HepG2 (cell line): ENCODE results near the gene AMZ1. TPM values are rescaled to one million over a fixed set of nuclear protein-coding genes. Genes with fewer than 3 reads are reported as not detected.

Source experiments
- CENPT ChIP-seq: sonication (generic); formaldehyde crosslinking; IDR thresholded peaks from 2 replicates; pipeline ENCODE4 v1.8.0; 2022; ENCODE audit warnings: low read depth, mild to moderate bottlenecking, moderate library complexity, missing genetic modification reagents
- FOXJ3 ChIP-seq: sonication (generic); formaldehyde crosslinking; IDR thresholded peaks from 2 replicates; pipeline ENCODE4 v1.4.0; 2020; ENCODE audit warnings: missing genetic modification reagents, mild to moderate bottlenecking, borderline replicate concordance
- HMG20B ChIP-seq: conservative IDR thresholded peaks from 2 replicates; pipeline ENCODE4 v1.6.1; 2016; ENCODE audit warnings: missing genetic modification reagents, missing compliant biosample characterization
- KLF13 ChIP-seq: sonication (generic); formaldehyde crosslinking; IDR thresholded peaks from 2 replicates; pipeline ENCODE4 v1.4.0; 2020; ENCODE audit warnings: mild to moderate bottlenecking, missing genetic modification reagents
- NBN ChIP-seq: fragments of 450-650 bp; conservative IDR thresholded peaks from 2 replicates; pipeline ENCODE4 v1.6.1; 2017
- POLR2AphosphoS2 ChIP-seq: IDR thresholded peaks from 2 replicates; pipeline ENCODE4 v1.6.1; 2011; ENCODE audit warnings: low read depth, low read length, improper control_type of control experiment
- SPEN ChIP-seq: sonication (generic); formaldehyde crosslinking; IDR thresholded peaks from 2 replicates; pipeline ENCODE4 v1.5.1; 2020; ENCODE audit warnings: low read depth, mild to moderate bottlenecking, missing genetic modification reagents
- ZNF142 ChIP-seq: sonication (generic); formaldehyde crosslinking; IDR thresholded peaks from 2 replicates; pipeline ENCODE4 v1.4.0; 2020; ENCODE audit warnings: missing genetic modification reagents
- ZNF292 ChIP-seq: sonication (generic); formaldehyde crosslinking; IDR thresholded peaks from 2 replicates; pipeline ENCODE4 v1.8.1; 2022; ENCODE audit warnings: mild to moderate bottlenecking, low read depth, missing genetic modification reagents, borderline replicate concordance
- ZNF350 ChIP-seq: sonication (generic); formaldehyde crosslinking; IDR thresholded peaks from 2 replicates; pipeline ENCODE4 v1.4.0; 2020; ENCODE audit warnings: mild to moderate bottlenecking, low read depth, missing genetic modification reagents, borderline replicate concordance
- ZSCAN20 ChIP-seq: sonication (generic); formaldehyde crosslinking; IDR thresholded peaks from 2 replicates; pipeline ENCODE4 v1.4.0; 2020; ENCODE audit warnings: missing genetic modification reagents, mild to moderate bottlenecking, borderline replicate concordance
- polyA plus RNA-seq, 8 experiments: library from polyadenylated mRNA; depleted of rRNA in 3 of 8; stranded (reverse) in 7 of 8; unstranded in 1 of 8; fragments of >200 nt; fragmentation: Illumina TruSeq in 4 of 8; extraction: Trizol in 4 of 8; gene quantifications; 2 replicates each; pipeline versions ENCODE4 v1.2.1 to v1.2.3, GENCODE V29; 2011 to 2016; ENCODE audit warnings: low read depth in 4 of 8, missing spikeins in 1 of 8, mixed read lengths in 1 of 8; ENCODE audit not compliant: insufficient read depth in 1 of 8
- total RNA-seq, 5 experiments: library from RNA; depleted of rRNA; stranded (reverse); fragments of >200 nt; fragmentation: Illumina TruSeq; extraction: Trizol; gene quantifications; 2 replicates each; pipeline ENCODE4 v1.2.3, GENCODE V29; 2016; ENCODE audit warnings: low read depth in 1 of 5
- TF ChIP-seq, protein P1 (sequence below): IDR thresholded peaks from 2 replicates; pipeline ENCODE4 v1.6.1; 2016; ENCODE audit warnings: control low read depth
- TF ChIP-seq, protein P2 (sequence below): sonication (generic); formaldehyde crosslinking; IDR thresholded peaks from 2 replicates; pipeline ENCODE4 v1.5.0; 2020; ENCODE audit warnings: missing genetic modification reagents
- TF ChIP-seq, protein P3 (sequence below): sonication (generic); formaldehyde crosslinking; IDR thresholded peaks from 2 replicates; pipeline ENCODE4 v1.5.0; 2020; ENCODE audit warnings: missing genetic modification reagents
- TF ChIP-seq, protein P4 (sequence below): sonication (generic); formaldehyde crosslinking; IDR thresholded peaks from 2 replicates; pipeline ENCODE4 v1.4.0; 2020; ENCODE audit warnings: missing genetic modification reagents, low read depth, mild to moderate bottlenecking, borderline replicate concordance
- TF ChIP-seq, protein P5 (sequence below): IDR thresholded peaks from 2 replicates; pipeline ENCODE4 v1.6.1; 2016; ENCODE audit warnings: missing biosample characterization, missing genetic modification reagents, low read depth

Gene AMZ1
- total and polyA plus RNA-seq, 2 of the 13 experiments (the other 11 are each of a cell fraction or from before 2014, with no cell fraction given): 0.03 TPM; not detected in 1

DNA sequence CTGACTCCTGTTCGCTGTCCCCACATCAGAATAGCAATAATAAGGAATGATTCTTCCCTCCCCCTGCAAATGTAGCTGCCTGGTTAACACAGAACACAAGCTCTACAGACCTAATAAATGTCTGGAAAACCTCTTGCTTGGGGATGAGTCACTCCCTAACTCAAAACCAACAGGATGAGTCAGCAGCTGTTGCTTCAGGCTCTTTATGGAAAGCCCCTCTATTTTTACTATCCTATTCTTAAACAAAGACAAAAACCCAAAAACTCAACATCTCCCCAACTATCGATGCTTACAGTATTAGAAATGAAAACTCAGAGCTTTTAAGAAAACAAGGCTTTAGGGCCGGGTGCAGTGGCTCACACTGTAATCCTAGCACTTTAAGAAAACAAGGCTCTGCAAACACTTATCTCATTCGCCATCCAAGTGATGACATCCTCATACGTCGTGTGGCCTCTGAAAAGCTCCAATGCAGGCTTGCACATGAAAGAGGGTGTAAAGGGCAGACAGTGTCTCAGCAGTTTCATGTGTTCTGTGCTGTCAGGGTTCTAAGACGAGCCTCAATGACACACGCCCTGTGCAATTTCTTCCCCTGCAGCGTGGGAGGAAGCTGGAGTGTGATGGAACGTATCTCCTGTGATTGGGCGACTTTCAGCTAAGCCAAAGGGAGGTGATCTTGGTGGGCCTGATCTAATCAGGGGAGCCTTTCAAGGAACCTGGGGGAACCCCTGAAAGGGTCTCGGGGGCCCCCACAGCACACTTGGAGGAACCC, 70.1 kb downstream of the AMZ1 start (continued):
- TF ChIP-seq, protein P1, sequence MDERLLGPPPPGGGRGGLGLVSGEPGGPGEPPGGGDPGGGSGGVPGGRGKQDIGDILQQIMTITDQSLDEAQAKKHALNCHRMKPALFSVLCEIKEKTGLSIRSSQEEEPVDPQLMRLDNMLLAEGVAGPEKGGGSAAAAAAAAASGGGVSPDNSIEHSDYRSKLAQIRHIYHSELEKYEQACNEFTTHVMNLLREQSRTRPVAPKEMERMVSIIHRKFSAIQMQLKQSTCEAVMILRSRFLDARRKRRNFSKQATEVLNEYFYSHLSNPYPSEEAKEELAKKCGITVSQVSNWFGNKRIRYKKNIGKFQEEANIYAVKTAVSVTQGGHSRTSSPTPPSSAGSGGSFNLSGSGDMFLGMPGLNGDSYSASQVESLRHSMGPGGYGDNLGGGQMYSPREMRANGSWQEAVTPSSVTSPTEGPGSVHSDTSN (CRISPR knock-in tag): no peak
- TF ChIP-seq, protein P2, sequence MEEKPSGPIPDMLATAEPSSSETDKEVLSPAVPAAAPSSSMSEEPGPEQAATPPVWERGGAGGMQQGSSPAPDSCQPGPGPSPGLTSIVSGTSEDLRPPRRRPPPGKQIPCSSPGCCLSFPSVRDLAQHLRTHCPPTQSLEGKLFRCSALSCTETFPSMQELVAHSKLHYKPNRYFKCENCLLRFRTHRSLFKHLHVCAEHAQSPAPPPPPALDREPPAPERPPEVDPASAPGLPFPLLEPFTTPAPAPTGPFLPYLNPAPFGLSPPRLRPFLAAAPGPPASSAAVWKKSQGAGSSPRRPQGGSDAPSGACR (CRISPR knock-in tag): no peak
- TF ChIP-seq, protein P3, sequence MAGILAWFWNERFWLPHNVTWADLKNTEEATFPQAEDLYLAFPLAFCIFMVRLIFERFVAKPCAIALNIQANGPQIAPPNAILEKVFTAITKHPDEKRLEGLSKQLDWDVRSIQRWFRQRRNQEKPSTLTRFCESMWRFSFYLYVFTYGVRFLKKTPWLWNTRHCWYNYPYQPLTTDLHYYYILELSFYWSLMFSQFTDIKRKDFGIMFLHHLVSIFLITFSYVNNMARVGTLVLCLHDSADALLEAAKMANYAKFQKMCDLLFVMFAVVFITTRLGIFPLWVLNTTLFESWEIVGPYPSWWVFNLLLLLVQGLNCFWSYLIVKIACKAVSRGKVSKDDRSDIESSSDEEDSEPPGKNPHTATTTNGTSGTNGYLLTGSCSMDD (CRISPR knock-in tag): no peak
- TF ChIP-seq, protein P4, sequence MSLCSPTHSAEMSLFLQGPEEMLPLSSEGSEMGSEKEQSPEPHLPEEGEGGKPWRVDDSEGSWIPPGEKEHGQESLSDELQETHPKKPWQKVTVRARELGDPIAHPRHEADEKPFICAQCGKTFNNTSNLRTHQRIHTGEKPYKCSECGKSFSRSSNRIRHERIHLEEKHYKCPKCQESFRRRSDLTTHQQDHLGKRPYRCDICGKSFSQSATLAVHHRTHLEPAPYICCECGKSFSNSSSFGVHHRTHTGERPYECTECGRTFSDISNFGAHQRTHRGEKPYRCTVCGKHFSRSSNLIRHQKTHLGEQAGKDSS (CRISPR knock-in tag): no peak
- no peak; the same call in 1 of the 2 replicates for TF ChIP-seq SPEN (CRISPR knock-in tag)
- TF ChIP-seq NBN: no peak
- TF ChIP-seq, protein P5, sequence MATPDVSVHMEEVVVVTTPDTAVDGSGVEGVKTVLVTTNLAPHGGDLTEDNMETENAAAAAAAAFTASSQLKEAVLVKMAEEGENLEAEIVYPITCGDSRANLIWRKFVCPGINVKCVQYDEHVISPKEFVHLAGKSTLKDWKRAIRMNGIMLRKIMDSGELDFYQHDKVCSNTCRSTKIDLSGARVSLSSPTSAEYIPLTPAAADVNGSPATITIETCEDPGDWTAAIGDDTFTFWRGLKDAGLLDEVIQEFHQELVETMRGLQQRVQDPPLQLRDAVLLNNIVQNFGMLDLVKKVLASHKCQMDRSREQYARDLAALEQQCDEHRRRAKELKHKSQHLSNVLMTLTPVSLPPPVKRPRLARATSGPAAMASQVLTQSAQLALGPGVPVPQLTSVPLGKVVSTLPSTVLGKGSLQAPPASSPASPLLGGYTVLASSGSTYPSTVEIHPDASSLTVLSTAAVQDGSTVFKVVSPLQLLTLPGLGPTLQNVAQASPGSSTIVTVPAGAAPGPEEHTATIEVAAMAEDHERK (CRISPR knock-in tag): no peak
- TF ChIP-seq ZNF142 (CRISPR knock-in tag): no peak
- TF ChIP-seq POLR2AphosphoS2: no peak
- TF ChIP-seq CENPT (CRISPR knock-in tag): no peak
- TF ChIP-seq ZNF292 (CRISPR knock-in tag): no peak
- TF ChIP-seq KLF13 (CRISPR knock-in tag): no peak
- TF ChIP-seq ZSCAN20 (CRISPR knock-in tag): no peak
- no peak for TF ChIP-seq HMG20B (CRISPR knock-in tag)
- TF ChIP-seq ZNF350 (CRISPR knock-in tag): no peak
- TF ChIP-seq FOXJ3 (CRISPR knock-in tag): no peak
